ENCODE data around the gene GPR146. TPM values are rescaled to one million over a fixed set of nuclear protein-coding genes. Genes with fewer than 3 reads are reported as not detected.

Gene GPR146
- total RNA-seq, 2 experiments from 2014 or later, result 9.9 to 13.7 TPM

DNA sequence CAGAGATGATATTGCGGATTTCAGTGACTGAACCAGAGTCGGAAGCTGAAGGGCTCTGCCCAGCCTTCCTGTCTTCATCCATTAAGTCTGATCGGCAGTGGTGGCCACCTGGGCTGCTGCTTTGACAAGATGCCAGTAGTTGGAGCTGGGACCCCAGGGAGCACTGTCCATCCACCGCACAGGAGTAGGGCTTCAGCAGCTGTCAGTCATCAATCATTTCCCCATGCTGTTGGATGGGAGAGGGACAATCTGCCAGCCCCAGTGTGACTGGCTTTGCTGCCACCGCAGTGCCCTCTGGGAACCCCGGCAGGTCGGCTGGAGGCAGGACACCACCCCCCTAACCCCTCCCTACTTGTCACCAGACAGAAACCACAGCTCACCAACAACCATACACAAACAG lies 23.0 kb upstream of the GPR146 start:
- POLR2A ChIA-PET, result no interaction called here
- intact Hi-C loops (cut with DNase I, micrococcal nuclease), result loop anchor here in 1 of 2 experiments (2.0 kb wide), 1 partner anchor 43 kb away; no protein-coding TSS in a partner anchor
- H3K27ac Mint-ChIP-seq, result no peak overlapping the region

GRCh38 chr7:1021931-1022330 lies 22.4 kb upstream of the GPR146 start:
- no peak for DNase-seq
- CTCF ChIA-PET, result interaction anchor here (1.3 to 1.7 kb wide), 2 partner anchors 28 to 29 kb away, joined by 4 to 5 read pairs; no protein-coding TSS in a partner anchor
- intact Hi-C loops (cut with DNase I, micrococcal nuclease), result loop anchor here in 1 of 2 experiments (2.0 kb wide), 1 partner anchor 43 kb away; no protein-coding TSS in a partner anchor

More for the DNA sequence above, 23.0 kb upstream of the GPR146 start:
- Mint-ChIP-seq H3K4me1 (ENCODE audit: low read depth) (peaks cover 20% of the 10 kb centered on the region), H3K4me3 (no peak overlapping the region), H3K27me3 (no peaks in the 10 kb centered on the region), H3K36me3 (ENCODE audit: low read depth) (peaks cover 37% of the 10 kb centered on the region), H3K9me3 (no peaks in the 10 kb centered on the region)
- no peak overlapping the region for H3K4me3 ChIP-seq (ENCODE audit: low read length)
- peaks cover 10% of the 10 kb centered on the region for H3K36me3 ChIP-seq (ENCODE audit: insufficient read depth, low read length)
- peaks cover 24% of the 10 kb centered on the region for H3K4me1 ChIP-seq (ENCODE audit: insufficient read depth, low read length)
- H3K27me3 ChIP-seq (ENCODE audit: control insufficient read depth in 1 of 2, insufficient read depth in 2 of 2, low read length in 2 of 2), result no peaks in the 10 kb centered on the region
- ATAC-seq (ENCODE audit: poor library complexity), result no peak
- peak in 1 of 14 experiments; percentile 1 for DNase-seq
- H3K27ac ChIP-seq (ENCODE audit: low read depth in 1 of 2, low read length in 2 of 2), result no peak overlapping the region
- no peak for TF ChIP-seq CTCF (IDR thresholded peaks at IDR 0.05)
- peaks cover 11 to 54% of the 10 kb centered on the region in 2 experiments for H3K9me3 ChIP-seq (ENCODE audit: control insufficient read depth in 1 of 2, insufficient read depth in 1 of 2, low read length in 2 of 2)
- CTCF ChIA-PET, result interaction anchor here (1.6 to 1.7 kb wide), 2 partner anchors 27 to 45 kb away, joined by 4 to 5 read pairs; no protein-coding TSS in a partner anchor

DNA sequence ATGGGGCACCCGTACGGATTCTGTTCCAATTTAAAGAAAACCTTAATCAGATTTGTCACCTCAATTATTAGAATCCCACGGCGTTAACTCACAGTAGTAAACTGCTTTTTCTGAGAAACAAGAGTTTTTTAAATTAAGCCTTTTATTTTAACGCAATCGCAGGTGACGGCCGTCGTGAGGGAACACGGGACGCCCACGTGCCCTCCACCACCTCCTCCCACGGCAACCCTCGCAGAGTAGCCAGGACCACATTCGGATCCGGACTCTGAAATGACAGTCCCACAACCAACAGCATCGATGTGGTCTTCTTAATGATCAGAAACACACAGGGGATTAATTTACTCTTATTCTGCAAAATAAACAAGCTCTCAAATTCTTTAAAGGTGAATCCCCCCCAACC lies 22.0 kb upstream of the GPR146 start:
- Mint-ChIP-seq H3K4me1 (ENCODE audit: low read depth) (peaks cover 30% of the 10 kb centered on the region), H3K27ac (no peak overlapping the region), H3K4me3 (no peak overlapping the region), H3K27me3 (no peaks in the 10 kb centered on the region), H3K36me3 (ENCODE audit: low read depth) (peaks cover 44% of the 10 kb centered on the region), H3K9me3 (no peaks in the 10 kb centered on the region)
- peaks cover 32% of the 10 kb centered on the region for H3K4me1 ChIP-seq (ENCODE audit: insufficient read depth, low read length)
- DNase-seq (no peak), ATAC-seq (ENCODE audit: poor library complexity) (no peak)
- H3K27ac ChIP-seq (ENCODE audit: low read depth in 1 of 2, low read length in 2 of 2), result no peak overlapping the region
- ChIA-PET CTCF (interaction anchor here (1.3 kb wide), 1 partner anchor 29 kb away, joined by 5 read pairs; no protein-coding TSS in a partner anchor), POLR2A (no interaction called here)
- no peaks in the 10 kb centered on the region for H3K27me3 ChIP-seq (ENCODE audit: control insufficient read depth in 1 of 2, insufficient read depth in 2 of 2, low read length in 2 of 2)
- TF ChIP-seq CTCF (IDR thresholded peaks at IDR 0.05), result no peak
- intact Hi-C loops (cut with DNase I, micrococcal nuclease), result no loop called here
- H3K36me3 ChIP-seq (ENCODE audit: insufficient read depth, low read length), result peaks cover 10% of the 10 kb centered on the region
- peaks cover 11 to 46% of the 10 kb centered on the region in 2 experiments for H3K9me3 ChIP-seq (ENCODE audit: control insufficient read depth in 1 of 2, insufficient read depth in 1 of 2, low read length in 2 of 2)
- H3K4me3 ChIP-seq (ENCODE audit: low read length), result no peak overlapping the region

More at GRCh38 chr7:1021931-1022330, 22.4 kb upstream of the GPR146 start:
- Mint-ChIP-seq H3K27me3 (no peaks in the 10 kb centered on the region), H3K9me3 (no peaks in the 10 kb centered on the region), H3K36me3 (ENCODE audit: low read depth) (peaks cover 43% of the 10 kb centered on the region), H3K4me3 (no peak overlapping the region), H3K4me1 (ENCODE audit: low read depth) (peaks cover 26% of the 10 kb centered on the region), H3K27ac (no peak overlapping the region)
- Histone ChIP-seq H3K27ac (ENCODE audit: low read depth in 1 of 2, low read length in 2 of 2) (no peak overlapping the region), H3K27me3 (ENCODE audit: control insufficient read depth in 1 of 2, insufficient read depth in 2 of 2, low read length in 2 of 2) (no peaks in the 10 kb centered on the region), H3K4me3 (ENCODE audit: low read length) (no peak overlapping the region), H3K4me1 (ENCODE audit: insufficient read depth, low read length) (peaks cover 28% of the 10 kb centered on the region), H3K36me3 (ENCODE audit: insufficient read depth, low read length) (peaks cover 10% of the 10 kb centered on the region), H3K9me3 (ENCODE audit: control insufficient read depth in 1 of 2, insufficient read depth in 1 of 2, low read length in 2 of 2) (peaks cover 11 to 48% of the 10 kb centered on the region in 2 experiments)
- no peak for TF ChIP-seq CTCF (IDR thresholded peaks at IDR 0.05)
- no peak for ATAC-seq (ENCODE audit: poor library complexity)
- POLR2A ChIA-PET, result no interaction called here

Data from CD4-positive, alpha-beta T cell (primary cell).